ENCODE results near the gene SV2B. TPM values are rescaled to one million over a fixed set of nuclear protein-coding genes. Genes with fewer than 3 reads are reported as not detected.

The SV2B gene
- total and polyA plus RNA-seq, 3 donors from 2014 or later, result 1.6 to 1.7 (median 1.7) TPM

DNA sequence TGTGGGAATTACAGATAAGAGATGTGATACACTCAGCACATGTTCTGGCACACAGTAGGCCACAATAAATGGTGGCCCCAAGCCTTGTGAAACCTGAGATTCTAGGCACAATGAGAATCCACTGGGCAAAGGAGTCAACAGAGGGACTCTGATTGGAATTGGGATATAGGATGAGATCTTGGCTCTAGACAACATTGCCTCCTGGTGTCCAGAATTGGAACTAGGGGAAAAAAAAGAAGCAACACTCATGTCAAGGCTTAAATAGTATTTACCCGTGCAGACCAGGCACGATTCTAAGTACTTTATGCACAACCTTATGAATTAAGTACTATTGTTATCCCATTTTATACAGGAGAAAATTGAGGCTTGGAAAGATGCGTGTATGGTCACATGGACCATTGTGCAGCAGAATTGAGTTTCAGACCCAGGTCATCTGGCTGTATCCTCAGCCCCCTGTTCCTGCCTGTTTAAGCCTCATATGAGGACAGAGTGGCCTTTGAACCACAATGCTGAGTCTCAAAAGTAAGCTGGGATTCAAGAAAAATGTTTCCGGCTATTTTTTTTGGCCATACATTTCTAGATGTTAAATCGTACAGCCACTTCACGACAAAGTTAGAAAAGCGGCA is 124.8 kb downstream of the SV2B start:
- TF ChIP-seq, protein P1, sequence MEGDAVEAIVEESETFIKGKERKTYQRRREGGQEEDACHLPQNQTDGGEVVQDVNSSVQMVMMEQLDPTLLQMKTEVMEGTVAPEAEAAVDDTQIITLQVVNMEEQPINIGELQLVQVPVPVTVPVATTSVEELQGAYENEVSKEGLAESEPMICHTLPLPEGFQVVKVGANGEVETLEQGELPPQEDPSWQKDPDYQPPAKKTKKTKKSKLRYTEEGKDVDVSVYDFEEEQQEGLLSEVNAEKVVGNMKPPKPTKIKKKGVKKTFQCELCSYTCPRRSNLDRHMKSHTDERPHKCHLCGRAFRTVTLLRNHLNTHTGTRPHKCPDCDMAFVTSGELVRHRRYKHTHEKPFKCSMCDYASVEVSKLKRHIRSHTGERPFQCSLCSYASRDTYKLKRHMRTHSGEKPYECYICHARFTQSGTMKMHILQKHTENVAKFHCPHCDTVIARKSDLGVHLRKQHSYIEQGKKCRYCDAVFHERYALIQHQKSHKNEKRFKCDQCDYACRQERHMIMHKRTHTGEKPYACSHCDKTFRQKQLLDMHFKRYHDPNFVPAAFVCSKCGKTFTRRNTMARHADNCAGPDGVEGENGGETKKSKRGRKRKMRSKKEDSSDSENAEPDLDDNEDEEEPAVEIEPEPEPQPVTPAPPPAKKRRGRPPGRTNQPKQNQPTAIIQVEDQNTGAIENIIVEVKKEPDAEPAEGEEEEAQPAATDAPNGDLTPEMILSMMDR (IDR thresholded peaks at IDR 0.05), result peak; percentile 32 to 69 (median 54)
- TF ChIP-seq POLR2A (IDR thresholded peaks at IDR 0.05), result no peak
- H3K36me3 ChIP-seq (ENCODE audit: low read depth, missing control alignments), result no peaks in the 10 kb centered on the region
- peak; percentile 19 for DNase-seq
- H3K27ac ChIP-seq, result no peak overlapping the region
- H3K9me3 ChIP-seq, result no peaks in the 10 kb centered on the region
- intact Hi-C loops (cut with DNase I; ENCODE audit: low total_unique reads), result no loop called here
- no peaks in the 10 kb centered on the region for H3K27me3 ChIP-seq
- no peak overlapping the region for H3K4me3 ChIP-seq
- no peaks in the 10 kb centered on the region for H3K4me1 ChIP-seq
- WGBS, 2 donors, result 70 to 72% methylated on average over 7 of the region's 7 CpGs

GRCh38 chr15:91225741-91226140 is 125.7 kb downstream of the SV2B start:
- WGBS, 2 donors, result 67 to 68% methylated on average over 5 of the region's 5 CpGs

DNA sequence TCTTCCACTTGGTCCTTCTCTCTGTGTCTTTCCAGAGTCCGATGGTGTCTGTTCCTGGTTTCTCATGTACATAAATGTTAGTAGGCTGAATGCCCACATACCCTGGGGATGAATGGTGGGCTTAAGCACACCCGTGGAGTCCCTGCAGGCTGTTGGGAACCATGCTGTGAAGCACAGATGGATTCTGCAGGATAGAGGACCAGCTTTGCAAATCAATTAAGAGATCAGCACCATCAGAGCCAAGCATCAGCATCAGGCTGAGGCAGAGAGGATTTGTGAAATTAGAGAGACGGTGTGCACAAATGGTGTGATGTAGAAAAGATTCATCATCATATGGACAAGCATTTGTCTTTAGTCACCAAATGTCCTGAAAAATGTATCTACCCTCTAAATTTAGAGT is 127.1 kb downstream of the SV2B start:
- Histone ChIP-seq H3K27me3 (no peaks in the 10 kb centered on the region), H3K27ac (no peak overlapping the region), H3K36me3 (ENCODE audit: low read depth, missing control alignments) (no peaks in the 10 kb centered on the region), H3K9me3 (no peaks in the 10 kb centered on the region), H3K4me3 (no peak overlapping the region), H3K4me1 (no peaks in the 10 kb centered on the region)
- TF ChIP-seq, protein P1 (IDR thresholded peaks at IDR 0.05), result no peak
- TF ChIP-seq POLR2A (IDR thresholded peaks at IDR 0.05), result no peak
- intact Hi-C loops (cut with DNase I; ENCODE audit: low total_unique reads), result no loop called here
- DNase-seq, result no peak
- WGBS, 2 donors, result 53 to 69% methylated on average over 3 of the region's 3 CpGs

More at GRCh38 chr15:91225741-91226140, 125.7 kb downstream of the SV2B start:
- intact Hi-C loops (cut with DNase I; ENCODE audit: low total_unique reads), result no loop called here
- H3K9me3 ChIP-seq, result no peaks in the 10 kb centered on the region
- H3K4me1 ChIP-seq, result no peaks in the 10 kb centered on the region
- no peaks in the 10 kb centered on the region for H3K27me3 ChIP-seq
- TF ChIP-seq POLR2A (IDR thresholded peaks at IDR 0.05), result no peak
- DNase-seq, result no peak
- H3K4me3 ChIP-seq, result no peak overlapping the region
- no peaks in the 10 kb centered on the region for H3K36me3 ChIP-seq (ENCODE audit: low read depth, missing control alignments)
- no peak overlapping the region for H3K27ac ChIP-seq

DNA sequence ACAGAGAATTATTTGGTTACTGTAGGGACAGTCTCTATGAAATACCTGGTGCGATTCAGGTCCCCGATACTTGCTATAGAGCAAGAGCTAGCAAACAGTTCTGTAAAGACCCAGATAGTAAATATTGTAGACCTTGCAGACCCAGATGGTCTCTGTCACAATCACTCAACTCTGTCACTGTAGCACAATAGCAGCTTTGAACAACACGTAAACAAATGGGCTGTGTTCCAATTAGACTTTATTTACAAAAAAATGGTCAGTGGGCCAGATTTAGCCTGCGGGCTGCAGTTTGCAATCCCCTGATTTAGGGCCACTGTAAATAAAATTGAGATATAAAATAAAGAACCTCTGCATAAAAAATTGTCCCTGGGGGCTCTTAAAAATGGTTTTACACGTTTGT is 127.7 kb downstream of the SV2B start:
- no peak for DNase-seq
- Histone ChIP-seq H3K27me3 (no peaks in the 10 kb centered on the region), H3K27ac (no peak overlapping the region), H3K4me3 (no peak overlapping the region), H3K9me3 (no peaks in the 10 kb centered on the region), H3K36me3 (ENCODE audit: low read depth, missing control alignments) (no peaks in the 10 kb centered on the region), H3K4me1 (no peaks in the 10 kb centered on the region)
- intact Hi-C loops (cut with DNase I; ENCODE audit: low total_unique reads), result no loop called here
- TF ChIP-seq POLR2A (IDR thresholded peaks at IDR 0.05), result no peak
- TF ChIP-seq, protein P1 (IDR thresholded peaks at IDR 0.05), result no peak
- whole genome bisulfite sequencing, 2 donors, result 69 to 72% methylated on average over 5 of the region's 5 CpGs

GRCh38 chr15:91228383-91228782 is 128.3 kb downstream of the SV2B start:
- H3K36me3 ChIP-seq (ENCODE audit: low read depth, missing control alignments), result no peaks in the 10 kb centered on the region
- 80 to 83% methylated on average over 3 of the region's 3 CpGs for WGBS, 2 donors
- H3K4me1 ChIP-seq, result no peaks in the 10 kb centered on the region
- H3K27me3 ChIP-seq, result no peaks in the 10 kb centered on the region
- H3K4me3 ChIP-seq, result no peak overlapping the region
- no peak for TF ChIP-seq POLR2A (IDR thresholded peaks at IDR 0.05)
- TF ChIP-seq, protein P1 (IDR thresholded peaks at IDR 0.05), result no peak
- intact Hi-C loops (cut with DNase I; ENCODE audit: low total_unique reads), result no loop called here
- H3K27ac ChIP-seq, result no peak overlapping the region
- no peaks in the 10 kb centered on the region for H3K9me3 ChIP-seq
- no peak for DNase-seq

Measured in testis (tissue), 3 donors.